Muscle of leg (tissue), 11 donors: ENCODE data around the gene NDUFS2. TPM values are rescaled to one million over a fixed set of nuclear protein-coding genes. Genes with fewer than 3 reads are reported as not detected.
"Not testable (repeated sequence)": the region's sequence is repeated elsewhere in the genome, so short reads cannot be mapped to it uniquely, and the experiment has no call there.

Experiments
- DNase-seq: peaks from one replicate; pipeline ENCODE4 v3.0.0; 2013
- H3K27ac ChIP-seq: one replicate; pipeline ENCODE4 v1.5.1; 2013; ENCODE audit warnings: mild to moderate bottlenecking, low read length, control low read depth
- H3K27me3 ChIP-seq: one replicate; pipeline ENCODE4 v1.6.1; 2013; ENCODE audit warnings: low read length; ENCODE audit not compliant: control insufficient read depth, insufficient read depth
- H3K36me3 ChIP-seq: one replicate; pipeline ENCODE4 v1.6.1; 2013; ENCODE audit warnings: low read length; ENCODE audit not compliant: control insufficient read depth, insufficient read depth
- H3K4me1 ChIP-seq: one replicate; pipeline ENCODE4 v1.6.1; 2013; ENCODE audit warnings: low read length; ENCODE audit not compliant: control insufficient read depth, insufficient read depth
- H3K4me3 ChIP-seq: one replicate; pipeline ENCODE4 v1.5.1; 2013; ENCODE audit warnings: low read length, control low read depth
- H3K9me3 ChIP-seq: replicated peaks from 2 replicates; pipeline ENCODE4 v1.6.1; 2013; ENCODE audit warnings: low read depth, low read length; ENCODE audit not compliant: control insufficient read depth
- WGBS: methylation state at CpG from one replicate; pipeline ENCODE4 v1.1.5; 2013; ENCODE audit warnings: missing lambda C conversion rate; ENCODE audit not compliant: insufficient coverage; 5-methylcytosine and 5-hydroxymethylcytosine counted together
- polyA plus RNA-seq, 8 donors: library from polyadenylated mRNA; unstranded; fragments of 120-200 nt; gene quantifications; one replicate each; pipeline versions ENCODE4 v1.2.1 to v1.2.3, GENCODE V29; 2013; ENCODE audit warnings: inconsistent platforms in 1 of 8, low replicate concordance in 1 of 8; ENCODE audit not compliant: insufficient read length in 8 of 8, insufficient read depth in 1 of 8
- total RNA-seq: library from RNA; stranded (reverse); fragments of 120-200 nt; gene quantifications from one replicate; pipeline ENCODE4 v1.2.4, GENCODE V29; 2013

NDUFS2 gene
- total and polyA plus RNA-seq, 9 donors: 84.4 to 163 (median 146) TPM

DNA sequence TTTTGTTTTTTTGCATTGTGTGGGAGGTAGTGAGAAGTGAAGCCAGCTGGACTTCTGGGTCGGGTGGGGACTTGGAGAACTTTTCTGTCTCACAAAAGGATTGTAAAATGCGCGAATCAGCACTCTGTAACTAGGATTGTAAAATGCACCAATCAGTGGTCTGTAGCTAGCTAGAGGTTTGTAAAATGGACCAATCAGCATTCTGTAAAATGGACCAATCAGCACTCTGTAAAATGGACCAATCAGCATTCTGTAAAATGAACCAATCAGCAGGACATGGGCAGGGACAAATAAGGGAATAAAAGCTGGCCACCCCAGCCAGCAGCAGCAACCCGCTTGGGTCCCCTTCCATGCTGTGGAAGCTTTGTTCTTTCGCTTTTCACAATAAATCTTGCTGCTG, 47.9 kb downstream of the NDUFS2 start:
- DNase-seq, H3K27ac ChIP-seq, H3K4me1 ChIP-seq, H3K4me3 ChIP-seq, H3K36me3 ChIP-seq, H3K9me3 ChIP-seq, H3K27me3 ChIP-seq: not testable (repeated sequence)
- 70% methylated on average over 3 of the region's 5 CpGs for WGBS

DNA sequence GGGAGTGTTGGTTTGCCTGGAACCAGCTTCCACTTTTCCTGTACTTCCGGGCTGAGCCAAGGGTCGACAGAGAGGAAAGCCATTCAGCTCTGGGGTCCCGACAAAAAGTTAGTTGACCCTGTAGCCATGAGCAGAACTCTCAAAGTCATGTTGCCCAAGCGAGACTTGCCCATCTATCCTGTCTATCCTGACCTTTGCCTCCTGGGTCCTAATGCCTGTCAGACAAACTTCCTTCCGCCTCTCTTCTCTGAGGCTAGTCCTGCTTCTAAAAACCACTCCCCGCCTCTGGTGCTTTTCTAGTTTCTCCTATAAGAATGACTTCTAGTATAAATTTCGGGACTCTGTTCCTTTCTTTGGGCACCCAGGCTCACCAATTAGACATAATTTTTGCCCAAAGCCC, 48.7 kb downstream of the NDUFS2 start:
- H3K36me3 ChIP-seq: no peaks in the 10 kb centered on the region
- no peaks in the 10 kb centered on the region for H3K9me3 ChIP-seq
- WGBS: 72% methylated on average over 5 of the region's 7 CpGs
- no peak overlapping the region for H3K4me3 ChIP-seq
- DNase-seq: no peak
- no peak overlapping the region for H3K27ac ChIP-seq
- H3K4me1 ChIP-seq: no peaks in the 10 kb centered on the region
- no peaks in the 10 kb centered on the region for H3K27me3 ChIP-seq

- Histone ChIP-seq H3K4me1 (no peaks in the 10 kb centered on the region), H3K9me3 (no peaks in the 10 kb centered on the region), H3K4me3 (no peak overlapping the region), H3K27me3 (no peaks in the 10 kb centered on the region), H3K36me3 (no peaks in the 10 kb centered on the region), H3K27ac (no peak overlapping the region)
- DNase-seq: no peak
- 69% methylated on average over 3 of the region's 8 CpGs for WGBS
Observed at GRCh38 chr1:161251579-161251978, 49.4 kb downstream of the NDUFS2 start.

GRCh38 chr1:161255302-161255701, 53.1 kb downstream of the NDUFS2 start:
- DNase-seq, H3K36me3 ChIP-seq, H3K9me3 ChIP-seq, H3K4me3 ChIP-seq, H3K27ac ChIP-seq: not testable (repeated sequence)
- peaks cover 28% of the 10 kb centered on the region for H3K27me3 ChIP-seq
- WGBS: 71% methylated on average over 3 of the region's 5 CpGs
- peaks cover 10% of the 10 kb centered on the region for H3K4me1 ChIP-seq

- H3K9me3 ChIP-seq, H3K27ac ChIP-seq, H3K36me3 ChIP-seq, DNase-seq, H3K4me3 ChIP-seq: not testable (repeated sequence)
- Histone ChIP-seq H3K27me3 (peaks cover 36% of the 10 kb centered on the region), H3K4me1 (peaks cover 16% of the 10 kb centered on the region)
- WGBS: no CpG with 5 or more reads among the region's 4 CpGs
Observed at GRCh38 chr1:161255955-161256520, 53.9 kb downstream of the NDUFS2 start.

GRCh38 chr1:161257109-161257508, 54.9 kb downstream of the NDUFS2 start:
- 100% methylated on average over 2 of the region's 5 CpGs for WGBS
- not testable (repeated sequence) for H3K36me3 ChIP-seq, H3K4me3 ChIP-seq, H3K9me3 ChIP-seq, H3K27ac ChIP-seq, DNase-seq
- H3K27me3 ChIP-seq: peaks cover 40% of the 10 kb centered on the region
- peaks cover 18% of the 10 kb centered on the region for H3K4me1 ChIP-seq

- WGBS: under 1% methylated on average over 48 of the region's 62 CpGs
- H3K36me3 ChIP-seq: no peaks in the 10 kb centered on the region
- peaks cover 9% of the 10 kb centered on the region for H3K9me3 ChIP-seq
- H3K4me1 ChIP-seq: peaks cover 18% of the 10 kb centered on the region
- DNase-seq: peak; percentile 61
- H3K27me3 ChIP-seq: peaks cover 40% of the 10 kb centered on the region
- H3K27ac ChIP-seq: no peak within 1 kb of the TSS
- peak within 1 kb of the TSS; percentile 31 for H3K4me3 ChIP-seq
Observed at GRCh38 chr1:161258439-161259344, 56.5 kb downstream of the NDUFS2 start, which contains the start of gene PCP4L1. Gene PCP4L1 (plus strand): TSS chr1:161258745. CDS start chr1:161258975, 230 bp downstream.

DNA sequence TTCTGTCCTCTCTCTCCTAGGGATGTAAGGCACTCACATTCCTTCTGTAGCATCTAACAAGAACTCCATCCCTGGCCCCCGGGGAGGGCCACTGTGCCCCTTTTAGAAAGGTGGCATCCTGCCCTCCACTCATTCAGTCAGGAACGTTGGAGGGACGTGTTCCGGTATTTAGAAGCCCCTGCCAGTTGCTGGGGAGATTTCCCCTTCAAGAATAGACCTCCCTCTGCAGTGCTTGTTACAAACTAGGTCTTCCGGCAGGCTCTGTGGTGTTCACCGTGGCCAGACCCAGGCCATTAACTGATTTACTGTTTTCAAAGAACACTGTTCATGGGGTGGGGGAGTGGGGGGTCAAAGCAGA, 57.2 kb downstream of the NDUFS2 start:
- Histone ChIP-seq H3K4me3 (no peak overlapping the region), H3K36me3 (no peaks in the 10 kb centered on the region), H3K27ac (no peak overlapping the region), H3K9me3 (peaks cover 9% of the 10 kb centered on the region), H3K27me3 (peaks cover 40% of the 10 kb centered on the region), H3K4me1 (peaks cover 18% of the 10 kb centered on the region)
- no peak for DNase-seq
- WGBS: 57% methylated on average over 1 of the region's 6 CpGs

GRCh38 chr1:161259765-161260164, 57.6 kb downstream of the NDUFS2 start:
- Histone ChIP-seq H3K27me3 (peaks cover 40% of the 10 kb centered on the region), H3K27ac (no peak overlapping the region)
- WGBS: no CpG with 5 or more reads among the region's 1 CpG

DNA sequence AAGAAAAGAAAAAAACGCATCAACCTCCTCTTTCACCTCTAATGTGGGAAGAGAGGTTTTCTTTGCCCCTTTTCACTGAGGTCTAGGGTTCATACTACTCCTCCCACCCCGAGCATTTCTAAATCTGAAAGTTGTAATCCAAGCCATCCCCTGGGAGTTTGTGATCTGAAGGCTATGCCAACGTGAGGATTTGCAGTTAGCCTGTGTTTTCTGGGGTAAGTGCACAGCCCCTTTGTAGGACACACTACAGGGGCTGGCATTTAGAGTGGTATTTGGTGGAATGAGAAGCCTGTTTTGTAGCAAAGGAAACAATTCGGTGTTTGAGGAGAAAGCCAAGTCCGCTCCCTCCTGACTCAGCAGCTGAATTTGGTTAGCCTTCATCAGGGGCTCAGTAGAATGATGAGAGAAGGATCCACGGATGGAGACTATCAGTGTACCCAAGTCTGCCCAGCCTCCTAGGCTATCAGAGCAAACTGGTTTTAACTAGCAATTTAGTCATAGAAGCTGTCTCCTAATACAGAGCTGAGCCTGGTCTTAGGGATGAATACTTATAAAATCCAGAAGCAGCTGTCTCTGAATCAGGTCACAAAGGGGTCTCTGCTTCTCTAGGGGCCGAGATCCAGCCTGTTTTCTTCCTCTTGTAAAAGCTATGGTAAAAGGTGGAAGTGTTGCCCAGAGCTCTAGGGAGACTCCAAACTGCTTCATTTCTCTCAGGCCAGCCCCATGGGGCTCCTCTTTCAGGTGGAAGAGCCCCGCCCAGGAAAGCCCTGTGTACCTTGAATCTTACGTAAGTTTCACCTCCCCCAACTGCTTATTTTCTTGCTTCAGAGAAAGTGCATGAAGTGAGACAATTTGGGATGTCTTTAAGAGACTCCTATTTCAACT, 58.5 kb downstream of the NDUFS2 start:
- WGBS: 14% methylated on average over 3 of the region's 9 CpGs
- Histone ChIP-seq H3K36me3 (no peaks in the 10 kb centered on the region), H3K4me3 (no peak overlapping the region), H3K9me3 (peaks cover 9% of the 10 kb centered on the region), H3K4me1 (peaks cover 18% of the 10 kb centered on the region), H3K27ac (no peak overlapping the region), H3K27me3 (peaks cover 40% of the 10 kb centered on the region)
- no peak for DNase-seq

More at GRCh38 chr1:161259765-161260164, 57.6 kb downstream of the NDUFS2 start:
- peaks cover 18% of the 10 kb centered on the region for H3K4me1 ChIP-seq
- peaks cover 9% of the 10 kb centered on the region for H3K9me3 ChIP-seq
- DNase-seq: no peak
- no peak overlapping the region for H3K4me3 ChIP-seq
- no peaks in the 10 kb centered on the region for H3K36me3 ChIP-seq
